B cell (primary cell): ENCODE measurements around the gene FZD2. TPM values are rescaled to one million over a fixed set of nuclear protein-coding genes. Genes with fewer than 3 reads are reported as not detected.
"Not testable (repeated sequence)": the region's sequence is repeated elsewhere in the genome, so short reads cannot be mapped to it uniquely, and the experiment has no call there.

ENCODE experiments used
- ATAC-seq: fragments of 200-7000 bp; cut with Tn5 transposase; one replicate; pipeline ENCODE4 v1.10.0; 2021; ENCODE audit warnings: low read depth, mild to moderate bottlenecking, moderate number of reproducible peaks, moderate library complexity
- CTCF ChIA-PET: fragments of 350-600 bp; sonication (Branson Sonifier 250); formaldehyde crosslinking; loops from one replicate; lab custom pipeline; 2021; ENCODE audit warnings: antibody characterized with exemption, inconsistent platforms; lab: Charles Lee
- POLR2A ChIA-PET: fragments of 350-600 bp; sonication (Branson Sonifier 250); formaldehyde crosslinking; loops from one replicate; lab custom pipeline; 2021; ENCODE audit warnings: antibody characterized with exemption; lab: Charles Lee
- DNase-seq: peaks from one replicate; pipeline ENCODE4 v3.0.0; 2013
- H2AFZ ChIP-seq: 2 replicates; pipeline ENCODE4 v1.6.1; 2012; ENCODE audit warnings: mild to moderate bottlenecking, low read depth, low read length; ENCODE audit not compliant: insufficient read depth, poor library complexity, severe bottlenecking
- H3K27ac ChIP-seq, 2 donors: 1 replicate in 1 of 2; 2 replicates in 1 of 2; pipeline ENCODE4 v1.5.1; 2012 to 2013; ENCODE audit warnings: low read length in 2 of 2, mild to moderate bottlenecking in 2 of 2, moderate library complexity in 1 of 2
- H3K27me3 ChIP-seq, 4 experiments: fragments of 200-600 bp in 1 of 4; sonication (generic) in 1 of 4; replicated peaks in 1 of 4; 1 replicate in 2 of 4; 2 replicates in 2 of 4; pipeline versions ENCODE4 v1.6.1 to v1.7.0; 2013 to 2016; ENCODE audit warnings: low read length in 3 of 4, mild to moderate bottlenecking in 2 of 4, mixed read lengths in 1 of 4, moderate library complexity in 1 of 4; ENCODE audit not compliant: insufficient read depth in 4 of 4, control insufficient read depth in 3 of 4; ENCODE audit errors: control extremely low read depth in 1 of 4
- H3K36me3 ChIP-seq, 2 experiments: replicated peaks in 1 of 2; 1 replicate in 1 of 2; 2 replicates in 1 of 2; pipeline versions ENCODE4 v1.6.1 to v1.7.1; 2013; ENCODE audit warnings: low read length in 1 of 2; ENCODE audit not compliant: insufficient read depth in 2 of 2, control insufficient read depth in 1 of 2; ENCODE audit errors: control extremely low read depth in 1 of 2, extremely low read depth in 1 of 2
- H3K4me1 ChIP-seq, 2 donors: fragments of 200-600 bp in 1 of 2; sonication (generic) in 1 of 2; 1 replicate in 1 of 2; 2 replicates in 1 of 2; pipeline versions ENCODE4 v1.5.1 to v1.6.1; 2013 to 2017; ENCODE audit warnings: low read length in 2 of 2; ENCODE audit not compliant: control insufficient read depth in 2 of 2, insufficient read depth in 2 of 2
- H3K4me2 ChIP-seq: replicated peaks from 2 replicates; pipeline ENCODE3; 2012; ENCODE audit warnings: mild to moderate bottlenecking, low read depth, low read length; ENCODE audit not compliant: poor library complexity, severe bottlenecking
- H3K4me3 ChIP-seq, 5 experiments: fragments of 200-600 bp in 1 of 5; sonication (generic) in 1 of 5; 1 replicate in 3 of 5; 2 replicates in 2 of 5; pipeline versions ENCODE4 v1.5.1 to v1.7.0; 2011 to 2016; ENCODE audit warnings: low read length in 4 of 5, mild to moderate bottlenecking in 4 of 5, low read depth in 2 of 5, control low read depth in 1 of 5, moderate library complexity in 1 of 5; ENCODE audit not compliant: insufficient read depth in 1 of 5; ENCODE audit errors: control extremely low read depth in 1 of 5, extremely low read depth in 1 of 5
- H3K79me2 ChIP-seq: fragments of 200-600 bp; sonication (generic); one replicate; pipeline ENCODE4 v1.6.0; 2016; ENCODE audit warnings: low read length; ENCODE audit not compliant: control insufficient read depth, insufficient read depth
- H3K9ac ChIP-seq: fragments of 200-600 bp; sonication (generic); 2 replicates; pipeline ENCODE4 v1.6.1; 2017; ENCODE audit warnings: mild to moderate bottlenecking, low read length, moderate library complexity
- H3K9me3 ChIP-seq, 3 donors: one replicate each; pipeline versions ENCODE4 v1.6.1 to v1.7.1; 2013; ENCODE audit warnings: low read length in 2 of 3; ENCODE audit not compliant: control insufficient read depth in 2 of 3, insufficient read depth in 1 of 3; ENCODE audit errors: control extremely low read depth in 1 of 3
- H4K20me1 ChIP-seq: 2 replicates; pipeline ENCODE4 v1.6.0; 2012; ENCODE audit warnings: mild to moderate bottlenecking, low read length; ENCODE audit not compliant: insufficient read depth, control insufficient read depth, poor library complexity, severe bottlenecking
- H3K27ac Mint-ChIP-seq: one replicate; pipeline ENCODE4 v1.8.0; 2021; ENCODE audit warnings: mixed read lengths
- H3K27me3 Mint-ChIP-seq: one replicate; pipeline ENCODE4 v1.8.0; 2021; ENCODE audit warnings: mixed read lengths
- H3K4me1 Mint-ChIP-seq: one replicate; pipeline ENCODE4 v1.8.0; 2021; ENCODE audit warnings: mixed read lengths
- H3K4me3 Mint-ChIP-seq: one replicate; pipeline ENCODE4 v1.8.0; 2021; ENCODE audit warnings: mixed read lengths
- H3K9me3 Mint-ChIP-seq: one replicate; pipeline ENCODE4 v1.8.0; 2022; ENCODE audit warnings: mixed read lengths; ENCODE audit not compliant: insufficient read depth
- EZH2 ChIP-seq: IDR thresholded peaks from 2 replicates; pipeline ENCODE4 v1.6.1; 2012; ENCODE audit warnings: borderline replicate concordance, low read depth, mild to moderate bottlenecking, moderate library complexity, low read length; ENCODE audit not compliant: insufficient read depth, poor library complexity, severe bottlenecking
- WGBS: methylation state at CpG from one replicate; pipeline ENCODE4 v1.1.5; 2013; ENCODE audit warnings: missing lambda C conversion rate; ENCODE audit not compliant: insufficient coverage; 5-methylcytosine and 5-hydroxymethylcytosine counted together
- intact Hi-C: fragments of 100-400 bp; cut with micrococcal nuclease; formaldehyde crosslinking; loops from one replicate; pipeline ENCODE4 v1.10.0; 2022
- polyA plus RNA-seq: library from polyadenylated mRNA; depleted of rRNA; stranded (reverse); fragments of >200 nt; gene quantifications from 2 replicates; pipeline ENCODE4 v1.2.3, GENCODE V29; 2012
- total RNA-seq, 2 donors: library from RNA; stranded (reverse); fragments of 120-200 nt in 1 of 2; gene quantifications; 1 replicate in 1 of 2; 2 replicates in 1 of 2; pipeline versions ENCODE4 v1.2.3 to v1.2.4, GENCODE V29; 2013 to 2022
- TF ChIP-seq, protein P1 (sequence below): fragments of 200-600 bp; IDR thresholded peaks from one replicate; pipeline ENCODE4 v1.8.0; 2022; ENCODE audit warnings: antibody characterized with exemption, mild to moderate bottlenecking

The FZD2 gene
- total and polyA plus RNA-seq, 2 donors (not counting 1 experiment from before 2014, with no cell fraction given): 1.6 to 2.5 TPM

DNA sequence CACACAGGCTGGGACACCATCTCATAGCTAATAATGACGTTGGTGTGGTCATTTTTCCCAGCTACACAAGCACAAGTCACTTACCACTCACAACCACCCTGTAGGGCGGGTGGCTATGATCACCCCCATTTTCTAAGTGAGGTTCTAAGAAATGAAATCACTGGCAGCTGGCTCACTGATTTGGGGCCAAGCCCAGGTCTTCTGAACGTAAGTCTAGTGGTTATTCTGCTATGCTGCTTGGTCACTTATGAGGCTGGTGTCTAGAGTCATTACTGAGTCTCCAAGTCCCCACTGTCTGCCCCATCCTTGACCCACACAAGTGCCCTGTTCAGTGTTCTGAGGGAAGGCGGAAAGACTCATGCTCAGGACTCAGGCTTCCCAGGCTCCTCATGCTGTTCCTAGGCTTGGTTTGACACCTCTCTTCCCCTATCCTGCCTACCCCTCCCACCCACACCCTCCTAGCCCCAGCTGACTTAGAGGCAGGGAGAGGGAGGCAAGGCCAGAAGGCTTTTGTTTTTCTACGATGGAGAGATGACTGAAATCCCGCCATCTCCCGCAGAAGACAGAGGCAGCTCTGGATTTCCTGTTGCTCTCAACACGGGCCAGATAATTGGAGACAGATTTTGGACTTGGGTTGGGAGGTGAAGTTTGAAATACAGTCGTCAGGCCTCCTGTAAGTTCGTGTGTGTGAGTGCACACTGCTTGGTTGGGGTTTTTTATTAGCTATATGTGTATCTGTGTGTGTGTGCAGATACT, 32.2 kb downstream of the FZD2 start:
- no peak overlapping the region for H3K9ac ChIP-seq

DNA sequence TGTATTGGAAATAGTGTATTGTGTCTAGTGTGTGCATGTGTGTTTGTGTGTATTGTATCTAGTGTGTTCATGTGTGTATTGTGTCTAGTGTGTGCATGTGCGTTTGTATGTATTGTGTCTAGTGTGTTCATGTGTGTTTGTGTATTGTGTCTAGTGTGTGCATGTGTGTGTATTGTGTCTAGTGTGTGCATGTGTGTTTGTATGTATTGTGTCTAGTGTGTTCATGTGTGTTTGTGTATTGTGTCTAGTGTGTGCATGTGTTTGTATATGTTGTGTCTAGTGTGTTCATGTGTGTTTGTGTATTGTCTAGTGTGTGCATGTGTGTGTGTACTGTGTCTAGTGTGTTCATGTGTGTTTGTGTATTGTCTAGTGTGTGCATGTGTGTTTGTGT, 32.8 kb downstream of the FZD2 start:
- H3K4me1 Mint-ChIP-seq, H2AFZ ChIP-seq, CTCF ChIA-PET, H3K4me2 ChIP-seq, H3K36me3 ChIP-seq, H3K27ac ChIP-seq, H3K4me3 ChIP-seq, H4K20me1 ChIP-seq, POLR2A ChIA-PET, H3K27me3 ChIP-seq, H3K79me2 ChIP-seq, H3K9me3 Mint-ChIP-seq, H3K9ac ChIP-seq, H3K4me1 ChIP-seq, intact Hi-C loops, ATAC-seq, H3K9me3 ChIP-seq, H3K4me3 Mint-ChIP-seq, H3K27ac Mint-ChIP-seq, DNase-seq: not testable (repeated sequence)
- peaks cover 13% of the 10 kb centered on the region for H3K27me3 Mint-ChIP-seq
- 100% methylated on average over 1 of the region's 1 CpG for WGBS

More for the DNA sequence above, 32.2 kb downstream of the FZD2 start:
- ChIA-PET CTCF (no interaction called here), POLR2A (no interaction called here)
- no peak overlapping the region for H3K27ac ChIP-seq
- DNase-seq (no peak), ATAC-seq (no peak)
- H3K79me2 ChIP-seq: no peaks in the 10 kb centered on the region
- no peaks in the 10 kb centered on the region for H3K4me1 ChIP-seq
- Mint-ChIP-seq H3K4me3 (no peak overlapping the region), H3K4me1 (no peaks in the 10 kb centered on the region), H3K27ac (no peak overlapping the region), H3K27me3 (peaks cover 11% of the 10 kb centered on the region), H3K9me3 (no peaks in the 10 kb centered on the region)
- TF ChIP-seq EZH2: no peak
- TF ChIP-seq, protein P1, sequence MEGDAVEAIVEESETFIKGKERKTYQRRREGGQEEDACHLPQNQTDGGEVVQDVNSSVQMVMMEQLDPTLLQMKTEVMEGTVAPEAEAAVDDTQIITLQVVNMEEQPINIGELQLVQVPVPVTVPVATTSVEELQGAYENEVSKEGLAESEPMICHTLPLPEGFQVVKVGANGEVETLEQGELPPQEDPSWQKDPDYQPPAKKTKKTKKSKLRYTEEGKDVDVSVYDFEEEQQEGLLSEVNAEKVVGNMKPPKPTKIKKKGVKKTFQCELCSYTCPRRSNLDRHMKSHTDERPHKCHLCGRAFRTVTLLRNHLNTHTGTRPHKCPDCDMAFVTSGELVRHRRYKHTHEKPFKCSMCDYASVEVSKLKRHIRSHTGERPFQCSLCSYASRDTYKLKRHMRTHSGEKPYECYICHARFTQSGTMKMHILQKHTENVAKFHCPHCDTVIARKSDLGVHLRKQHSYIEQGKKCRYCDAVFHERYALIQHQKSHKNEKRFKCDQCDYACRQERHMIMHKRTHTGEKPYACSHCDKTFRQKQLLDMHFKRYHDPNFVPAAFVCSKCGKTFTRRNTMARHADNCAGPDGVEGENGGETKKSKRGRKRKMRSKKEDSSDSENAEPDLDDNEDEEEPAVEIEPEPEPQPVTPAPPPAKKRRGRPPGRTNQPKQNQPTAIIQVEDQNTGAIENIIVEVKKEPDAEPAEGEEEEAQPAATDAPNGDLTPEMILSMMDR: no peak
- no peaks in the 10 kb centered on the region for H3K36me3 ChIP-seq
- intact Hi-C loops: no loop called here
- 76% methylated on average over 7 of the region's 10 CpGs for WGBS
- no peak overlapping the region for H2AFZ ChIP-seq
- no peaks in the 10 kb centered on the region for H3K9me3 ChIP-seq
- no peaks in the 10 kb centered on the region for H3K27me3 ChIP-seq
- H3K4me3 ChIP-seq: no peak overlapping the region
- H4K20me1 ChIP-seq: no peaks in the 10 kb centered on the region
- H3K4me2 ChIP-seq: no peak overlapping the region

DNA sequence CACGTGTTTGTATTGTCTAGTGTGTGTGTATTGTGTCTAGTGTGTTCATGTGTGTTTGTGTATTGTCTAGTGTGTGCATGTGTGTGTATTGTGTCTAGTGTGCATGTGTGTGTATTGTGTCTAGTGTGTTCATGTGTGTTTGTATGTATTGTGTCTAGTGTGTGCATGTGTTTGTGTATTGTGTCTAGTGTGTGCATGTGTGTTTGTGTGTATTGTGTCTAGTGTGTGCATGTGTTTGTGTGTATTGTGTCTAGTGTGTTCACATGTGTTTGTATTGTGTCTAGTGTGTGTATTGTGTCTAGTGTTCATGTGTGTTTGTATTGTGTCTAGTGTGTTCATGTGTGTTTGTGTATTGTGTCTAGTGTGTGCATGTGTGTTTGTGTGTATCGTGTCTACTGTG, 33.5 kb downstream of the FZD2 start:
- H3K9me3 ChIP-seq, H3K4me3 Mint-ChIP-seq, H3K36me3 ChIP-seq, ATAC-seq, CTCF ChIA-PET, H3K4me2 ChIP-seq, H3K4me1 Mint-ChIP-seq, DNase-seq, H3K79me2 ChIP-seq, H4K20me1 ChIP-seq, H2AFZ ChIP-seq, H3K27ac Mint-ChIP-seq, intact Hi-C loops, H3K27ac ChIP-seq, H3K9ac ChIP-seq, H3K27me3 ChIP-seq, H3K4me3 ChIP-seq, POLR2A ChIA-PET, H3K4me1 ChIP-seq, H3K9me3 Mint-ChIP-seq: not testable (repeated sequence)
- H3K27me3 Mint-ChIP-seq: peaks cover 16% of the 10 kb centered on the region
- WGBS: 78% methylated on average over 2 of the region's 2 CpGs
